ENCODE measurements around the gene SLC25A15.

DNA sequence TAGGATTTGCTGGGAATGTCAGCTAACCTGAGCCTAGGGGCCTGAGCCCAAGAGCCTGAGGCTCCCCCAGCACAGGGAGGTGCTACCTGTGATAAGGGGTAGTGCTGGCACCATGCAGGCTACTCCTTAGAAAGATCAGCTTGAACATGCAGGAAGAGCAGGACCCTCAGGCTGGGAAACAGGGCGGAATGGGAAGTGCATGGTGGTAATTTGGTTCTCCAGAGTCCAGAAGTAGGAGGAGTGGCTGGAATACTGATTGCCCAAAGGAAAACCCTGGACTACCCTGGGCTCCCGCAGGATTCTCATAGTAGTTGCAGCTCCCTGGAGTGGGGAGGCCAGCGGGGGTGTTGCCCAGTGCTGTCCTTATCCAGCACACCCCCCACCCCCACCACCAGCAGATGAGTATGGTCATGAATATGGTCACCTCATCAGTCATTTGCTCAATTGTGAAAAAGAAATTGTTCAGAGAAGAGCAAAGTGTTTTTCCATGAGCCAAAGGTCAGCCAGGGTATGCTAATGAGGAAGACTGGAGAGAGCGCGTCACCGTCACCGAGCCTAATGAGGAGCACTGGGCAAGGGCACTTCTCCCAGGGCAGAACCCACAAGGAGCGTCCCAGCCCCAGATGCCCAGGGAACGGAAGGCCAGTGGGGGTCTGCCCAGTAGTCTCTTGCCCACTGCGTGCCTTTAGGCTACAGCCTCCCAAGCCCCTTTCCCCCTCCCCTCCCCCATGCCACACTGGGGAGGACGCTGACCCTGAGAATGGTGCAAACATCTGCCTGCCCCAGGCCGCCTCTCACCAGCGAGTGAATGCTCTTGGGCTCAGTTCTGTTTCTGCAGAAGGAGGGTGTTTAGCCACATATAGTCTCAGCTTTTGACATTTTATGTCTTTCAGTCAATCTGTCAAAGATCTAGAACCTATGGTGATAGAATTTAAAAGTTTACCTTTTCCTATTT lies 5.3 kb downstream of the SLC25A15 start:
- TF ChIP-seq TAF1 (IDR thresholded peaks at IDR 0.05; ENCODE audit: borderline replicate concordance, low read depth, low read length) (no peak), POLR2A (IDR thresholded peaks at IDR 0.05; ENCODE audit: low read depth, low read length) (no peak), POLR2AphosphoS5 (IDR thresholded peaks at IDR 0.05; ENCODE audit: low read depth, low read length) (no peak)

Data from GM12892 (cell line).